H1 (cell line): Measurements from ENCODE around the gene PHKA2. TPM values are rescaled to one million over a fixed set of nuclear protein-coding genes. Genes with fewer than 3 reads are reported as not detected.

ENCODE experiments used
- CTCF ChIA-PET: fragments of 300-600 bp; sonication (Branson Sonifier 250); formaldehyde crosslinking; loops from one replicate; lab custom pipeline; 2021; ENCODE audit not compliant: partially characterized antibody; lab: Charles Lee
- POLR2A ChIA-PET: fragments of 300-600 bp; sonication (Branson Sonifier 250); formaldehyde crosslinking; loops from one replicate; lab custom pipeline; 2021; ENCODE audit warnings: inconsistent platforms; ENCODE audit not compliant: partially characterized antibody; lab: Charles Lee
- DNase-seq, 2 experiments: peaks; one replicate each; pipeline versions ENCODE4 v3.0.0 to v3.0.0-alpha.2; 2010 to 2022; ENCODE audit warnings: low spot score in 2 of 2, low read depth in 1 of 2, mixed read lengths in 1 of 2
- FAIRE-seq: peaks from 2 replicates; lab custom pipeline; 2011; peaks lifted over from hg19 to GRCh38; lab: Jason Lieb, UNC
- H2AFZ ChIP-seq: 2 replicates; pipeline ENCODE4 v1.8.1; 2012; ENCODE audit warnings: low read length, inconsistent platforms
- H2AK5ac ChIP-seq: 2 replicates; pipeline ENCODE4 v1.6.1; 2013; ENCODE audit warnings: low read depth, low read length
- H2BK120ac ChIP-seq: replicated peaks from 2 replicates; pipeline ENCODE3; 2013; ENCODE audit warnings: low read depth, low read length, inconsistent platforms
- H2BK12ac ChIP-seq: 2 replicates; pipeline ENCODE4 v1.6.1; 2013; ENCODE audit warnings: low read depth, low read length
- H2BK15ac ChIP-seq: 2 replicates; pipeline ENCODE4 v1.6.1; 2013; ENCODE audit warnings: low read length
- H2BK20ac ChIP-seq: 2 replicates; pipeline ENCODE4 v1.6.1; 2013; ENCODE audit warnings: low read length
- H2BK5ac ChIP-seq: 2 replicates; pipeline ENCODE4 v1.6.1; 2013; ENCODE audit warnings: low read depth, low read length
- H3K14ac ChIP-seq: 2 replicates; pipeline ENCODE4 v1.6.1; 2013; ENCODE audit warnings: inconsistent platforms; ENCODE audit not compliant: insufficient read length
- H3K18ac ChIP-seq: 2 replicates; pipeline ENCODE4 v1.6.1; 2013; ENCODE audit warnings: low read length; ENCODE audit errors: extremely low read depth
- H3K23ac ChIP-seq: 2 replicates; pipeline ENCODE4 v1.6.1; 2013; ENCODE audit warnings: inconsistent platforms; ENCODE audit not compliant: insufficient read length
- H3K23me2 ChIP-seq: 2 replicates; pipeline ENCODE4 v1.6.1; 2013; ENCODE audit warnings: low read depth, low read length
- H3K27ac ChIP-seq: 2 replicates; pipeline ENCODE4 v1.6.1; 2011; ENCODE audit warnings: low read depth, low read length, inconsistent platforms
- H3K27me3 ChIP-seq, 4 experiments: replicated peaks in 1 of 4; 1 replicate in 1 of 4; 2 replicates in 3 of 4; pipeline versions ENCODE4 v1.6.1 to v1.8.1; 2011 to 2013; ENCODE audit warnings: low read length in 3 of 4, mild to moderate bottlenecking in 3 of 4, inconsistent platforms in 2 of 4, mixed read lengths in 2 of 4, moderate library complexity in 1 of 4; ENCODE audit not compliant: control insufficient read depth in 3 of 4, insufficient read depth in 3 of 4; ENCODE audit errors: extremely low read depth in 1 of 4
- H3K36me3 ChIP-seq, 4 experiments: 2 replicates each; pipeline versions ENCODE4 v1.6.1 to v1.8.1; 2011 to 2013; ENCODE audit warnings: mild to moderate bottlenecking in 4 of 4, low read length in 3 of 4, moderate library complexity in 2 of 4, control low read depth in 1 of 4, inconsistent platforms in 1 of 4; ENCODE audit not compliant: insufficient read depth in 4 of 4, control insufficient read depth in 2 of 4
- H3K4ac ChIP-seq: replicated peaks from 2 replicates; pipeline ENCODE3; 2013; ENCODE audit warnings: low read length, low read depth, mixed read lengths, inconsistent platforms; ENCODE audit not compliant: insufficient read length
- H3K4me1 ChIP-seq, 4 experiments: replicated peaks in 1 of 4; 1 replicate in 1 of 4; 2 replicates in 3 of 4; pipeline versions ENCODE4 v1.6.1 to v1.8.1; 2011 to 2013; ENCODE audit warnings: low read length in 3 of 4, inconsistent platforms in 2 of 4, mixed read lengths in 1 of 4; ENCODE audit not compliant: insufficient read depth in 4 of 4, control insufficient read depth in 3 of 4
- H3K4me2 ChIP-seq, 2 experiments: 2 replicates each; pipeline versions ENCODE4 v1.6.1 to v1.8.1; 2011 to 2013; ENCODE audit warnings: low read depth in 2 of 2, low read length in 2 of 2, control low read depth in 1 of 2, inconsistent platforms in 1 of 2, mild to moderate bottlenecking in 1 of 2; ENCODE audit not compliant: insufficient read depth in 1 of 2
- H3K4me3 ChIP-seq, 4 experiments: fragments of 200-600, 300-600 bp in 1 of 4; sonication (generic), shearing (Covaris generic), sonication (Bioruptor Twin) in 1 of 4; 2 replicates each; pipeline versions ENCODE4 v1.5.1 to v1.8.1; 2011 to 2016; ENCODE audit warnings: low read length in 4 of 4, low read depth in 3 of 4, control low read depth in 2 of 4, inconsistent platforms in 2 of 4, mild to moderate bottlenecking in 2 of 4, mixed read lengths in 1 of 4, moderate library complexity in 1 of 4; ENCODE audit not compliant: insufficient read depth in 2 of 4; ENCODE audit errors: extremely low read depth in 1 of 4
- H3K56ac ChIP-seq: replicated peaks from 2 replicates; pipeline ENCODE3; 2013; ENCODE audit warnings: low read depth, mild to moderate bottlenecking, mixed read lengths, low read length, inconsistent platforms; ENCODE audit not compliant: insufficient read length
- H3K79me1 ChIP-seq: 2 replicates; pipeline ENCODE4 v1.6.1; 2013; ENCODE audit warnings: low read depth, low read length, control low read depth
- H3K79me2 ChIP-seq, 2 experiments: 2 replicates each; pipeline versions ENCODE4 v1.6.1 to v1.8.1; 2012 to 2013; ENCODE audit warnings: low read length in 2 of 2, mild to moderate bottlenecking in 2 of 2, inconsistent platforms in 1 of 2; ENCODE audit not compliant: insufficient read depth in 2 of 2, control insufficient read depth in 1 of 2
- H3K9ac ChIP-seq, 4 experiments: replicated peaks in 1 of 4; 1 replicate in 1 of 4; 2 replicates in 3 of 4; pipeline versions ENCODE4 v1.6.1 to v1.8.1; 2011 to 2013; ENCODE audit warnings: low read depth in 3 of 4, low read length in 3 of 4, control low read depth in 2 of 4, mild to moderate bottlenecking in 2 of 4, moderate library complexity in 2 of 4, inconsistent platforms in 1 of 4; ENCODE audit errors: extremely low read depth in 1 of 4
- H3K9me3 ChIP-seq, 2 experiments: 2 replicates each; pipeline versions ENCODE4 v1.6.1 to v1.8.1; 2012 to 2013; ENCODE audit warnings: mild to moderate bottlenecking in 2 of 2, moderate library complexity in 2 of 2, control low read depth in 1 of 2, inconsistent platforms in 1 of 2, low read depth in 1 of 2, low read length in 1 of 2, mixed read lengths in 1 of 2; ENCODE audit not compliant: insufficient read depth in 2 of 2
- H4K20me1 ChIP-seq, 2 experiments: replicated peaks in 1 of 2; 2 replicates each; pipeline versions ENCODE3 to v1.8.1; 2011 to 2013; ENCODE audit warnings: inconsistent platforms in 2 of 2, low read length in 2 of 2, mild to moderate bottlenecking in 1 of 2; ENCODE audit not compliant: insufficient read depth in 2 of 2, control insufficient read depth in 1 of 2
- H4K5ac ChIP-seq: 2 replicates; pipeline ENCODE4 v1.6.1; 2013; ENCODE audit warnings: low read length, low read depth, mixed read lengths, inconsistent platforms; ENCODE audit not compliant: insufficient read length
- H4K8ac ChIP-seq: 2 replicates; pipeline ENCODE4 v1.8.0; 2013; ENCODE audit warnings: mild to moderate bottlenecking, moderate library complexity, low read length, inconsistent platforms; ENCODE audit not compliant: insufficient read depth; ENCODE audit errors: extremely low read depth
- H4K91ac ChIP-seq: replicated peaks from 2 replicates; pipeline ENCODE3; 2013; ENCODE audit warnings: low read length, mixed read lengths, inconsistent platforms; ENCODE audit not compliant: insufficient read length
- BRCA1 ChIP-seq: IDR thresholded peaks from 2 replicates; pipeline ENCODE4 v1.6.1; 2012; ENCODE audit warnings: low read depth, low read length, improper control_type of control experiment
- CBX8 ChIP-seq: fragments of 300-800, 300-1000 bp; sonication (generic); IDR thresholded peaks from 2 replicates; pipeline ENCODE4 v1.7.1; 2016; ENCODE audit warnings: low read depth, low read length, borderline replicate concordance
- CEBPB ChIP-seq: IDR thresholded peaks from 2 replicates; pipeline ENCODE4 v1.6.1; 2012; ENCODE audit warnings: low read depth, low read length
- EGR1 ChIP-seq: IDR thresholded peaks from 2 replicates; pipeline ENCODE4 v1.6.1; 2011; ENCODE audit warnings: low read depth, low read length, borderline replicate concordance
- HDAC2 ChIP-seq, 2 experiments: fragments of 300-600 bp in 1 of 2; sonication (generic) in 1 of 2; IDR thresholded peaks; 2 replicates each; pipeline ENCODE4 v1.6.1; 2011 to 2012; ENCODE audit warnings: low read depth in 2 of 2, low read length in 2 of 2, mild to moderate bottlenecking in 2 of 2, moderate library complexity in 2 of 2, borderline replicate concordance in 1 of 2, inconsistent platforms in 1 of 2
- JUN ChIP-seq: IDR thresholded peaks from 2 replicates; pipeline ENCODE4 v1.6.1; 2011; ENCODE audit warnings: low read depth, mild to moderate bottlenecking, improper control_type of control experiment, low read length
- RAD21 ChIP-seq, 2 experiments: IDR thresholded peaks in 1 of 2; conservative IDR thresholded peaks in 1 of 2; 2 replicates each; pipeline ENCODE4 v1.6.1; 2011; ENCODE audit warnings: low read depth in 2 of 2, low read length in 2 of 2, improper control_type of control experiment in 1 of 2, inconsistent platforms in 1 of 2, mild to moderate bottlenecking in 1 of 2, moderate library complexity in 1 of 2
- RXRA ChIP-seq: IDR thresholded peaks from 2 replicates; pipeline ENCODE4 v1.6.1; 2011; ENCODE audit warnings: low read depth, mild to moderate bottlenecking, low read length, moderate library complexity; ENCODE audit not compliant: insufficient read depth
- SIRT6 ChIP-seq: IDR thresholded peaks from one replicate; pipeline ENCODE4 v1.7.1; 2012; ENCODE audit warnings: low read length, inconsistent platforms
- SIX5 ChIP-seq: IDR thresholded peaks from 2 replicates; pipeline ENCODE4 v1.6.1; 2011; ENCODE audit warnings: mild to moderate bottlenecking, low read depth, low read length
- TAF1 ChIP-seq: IDR thresholded peaks from 2 replicates; pipeline ENCODE4 v1.6.1; 2011; ENCODE audit warnings: mild to moderate bottlenecking, low read depth, low read length
- ZNF274 ChIP-seq: IDR thresholded peaks from 2 replicates; pipeline ENCODE4 v1.7.0; 2012; ENCODE audit warnings: low read length, borderline replicate concordance; ENCODE audit errors: extremely low read depth
- WGBS, 2 experiments: shearing (Covaris generic) in 1 of 2; methylation state at CpG; one replicate each; pipeline versions ENCODE4 v1.1.6 to v1.1.7; 2013 to 2015; ENCODE audit warnings: low lambda C conversion rate in 2 of 2, mixed read lengths in 2 of 2, inconsistent platforms in 1 of 2, low coverage in 1 of 2, missing lambda C conversion rate in 1 of 2; ENCODE audit not compliant: insufficient replicate concordance in 2 of 2, insufficient coverage in 1 of 2, insufficient read length in 1 of 2; ENCODE audit errors: extremely low coverage in 1 of 2, missing lambda C conversion rate in 1 of 2; 5-methylcytosine and 5-hydroxymethylcytosine counted together
- polyA plus RNA-seq, 7 experiments: library from polyadenylated mRNA; depleted of rRNA in 3 of 7; stranded (reverse) in 5 of 7; unstranded in 2 of 7; fragments of >200 nt in 5 of 7; fragments of 200-250 nt in 2 of 7; gene quantifications; 1 replicate in 5 of 7; 2 replicates in 1 of 7; 4 replicates in 1 of 7; pipeline versions ENCODE4 v1.2.1 to v1.2.3, GENCODE V29; 2011 to 2013; ENCODE audit warnings: missing spikeins in 2 of 7, mixed read lengths in 2 of 7
- total RNA-seq: library from RNA; stranded (reverse); fragmentation: NEBNext Ultra II Directional; extraction: Animal tissue kit (Norgen Biotek cat#: 25700); gene quantifications from 2 replicates; pipeline ENCODE4 v1.2.1, GENCODE V29; 2021
- TF ChIP-seq, protein P1 (sequence below): IDR thresholded peaks from 2 replicates; pipeline ENCODE4 v1.6.1; 2012; ENCODE audit warnings: low read length, inconsistent platforms

The PHKA2 gene
- total and polyA plus RNA-seq, 2 of the 8 experiments (the other 6 are each of a cell fraction or from before 2014, with no cell fraction given): 28.1 to 35.8 TPM

GRCh38 chrX:18897611-18898010 is 86.3 kb downstream of the PHKA2 start:
- no peak overlapping the region for H3K9ac ChIP-seq
- no peaks in the 10 kb centered on the region for H3K79me1 ChIP-seq
- H2AK5ac ChIP-seq: no peak overlapping the region
- H2BK12ac ChIP-seq: no peak overlapping the region
- DNase-seq: no peak
- no peak overlapping the region for H2BK5ac ChIP-seq
- no peak for FAIRE-seq
- H3K27me3 ChIP-seq: no peaks in the 10 kb centered on the region
- no peaks in the 10 kb centered on the region for H3K79me2 ChIP-seq
- no peak overlapping the region for H3K4me3 ChIP-seq
- H3K9me3 ChIP-seq: no peaks in the 10 kb centered on the region
- H3K4me1 ChIP-seq: no peaks in the 10 kb centered on the region
- no peak overlapping the region for H3K14ac ChIP-seq
- H3K4ac ChIP-seq: no peak overlapping the region
- no peak overlapping the region for H3K56ac ChIP-seq
- ChIA-PET POLR2A (no interaction called here), CTCF (interaction anchor here (1.1 to 1.2 kb wide), 3 partner anchors 9 to 506 kb away, joined by 3 to 4 read pairs (median 3); no protein-coding TSS in a partner anchor)
- H2BK15ac ChIP-seq: no peak overlapping the region
- no peak overlapping the region for H4K91ac ChIP-seq
- H3K36me3 ChIP-seq: peaks cover 0 to 3% (median 0%) of the 10 kb centered on the region in 4 experiments; a peak in 4 of 8 replicates
- WGBS, 2 experiments: 95% methylated on average over 14 of the region's 15 CpGs; no CpG with 5 or more reads in 1 of the 2 experiments
- H3K23ac ChIP-seq: no peak overlapping the region
- no peaks in the 10 kb centered on the region for H3K23me2 ChIP-seq
- no peak overlapping the region for H2BK20ac ChIP-seq
- H3K4me2 ChIP-seq: no peak overlapping the region
- H3K18ac ChIP-seq: no peak overlapping the region
- H2AFZ ChIP-seq: no peak overlapping the region
- no peak overlapping the region for H2BK120ac ChIP-seq
- H4K20me1 ChIP-seq: no peaks in the 10 kb centered on the region
- H4K8ac ChIP-seq: no peak overlapping the region
- H3K27ac ChIP-seq: no peak overlapping the region
- no peak overlapping the region for H4K5ac ChIP-seq
- TF ChIP-seq RAD21 (IDR thresholded peaks at IDR 0.05 in 1 of 2, conservative IDR thresholded peaks at IDR 0.05 in 1 of 2; ENCODE audit: low read depth in 2 of 2, low read length in 2 of 2) (no peak), SIX5 (no peak), BRCA1 (no peak), RXRA (no peak), TAF1 (no peak), SIRT6 (no peak), HDAC2 (IDR thresholded peaks at IDR 0.05; ENCODE audit: borderline replicate concordance in 1 of 2, low read depth in 2 of 2, low read length in 2 of 2) (no peak), CEBPB (no peak), JUN (no peak), EGR1 (no peak), ZNF274 (no peak), CBX8 (no peak)
- TF ChIP-seq, protein P1, sequence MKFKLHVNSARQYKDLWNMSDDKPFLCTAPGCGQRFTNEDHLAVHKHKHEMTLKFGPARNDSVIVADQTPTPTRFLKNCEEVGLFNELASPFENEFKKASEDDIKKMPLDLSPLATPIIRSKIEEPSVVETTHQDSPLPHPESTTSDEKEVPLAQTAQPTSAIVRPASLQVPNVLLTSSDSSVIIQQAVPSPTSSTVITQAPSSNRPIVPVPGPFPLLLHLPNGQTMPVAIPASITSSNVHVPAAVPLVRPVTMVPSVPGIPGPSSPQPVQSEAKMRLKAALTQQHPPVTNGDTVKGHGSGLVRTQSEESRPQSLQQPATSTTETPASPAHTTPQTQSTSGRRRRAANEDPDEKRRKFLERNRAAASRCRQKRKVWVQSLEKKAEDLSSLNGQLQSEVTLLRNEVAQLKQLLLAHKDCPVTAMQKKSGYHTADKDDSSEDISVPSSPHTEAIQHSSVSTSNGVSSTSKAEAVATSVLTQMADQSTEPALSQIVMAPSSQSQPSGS: no peak
